Lower leg skin (tissue), 3 donors: ENCODE data around the gene ADD2.

ENCODE experiments used
- POLR2A ChIP-seq, 2 donors: fragments of 450-650 bp; IDR thresholded peaks; one replicate each; pipeline ENCODE4 v1.6.1; 2016 to 2017; ENCODE audit warnings: antibody characterized with exemption in 2 of 2, mild to moderate bottlenecking in 1 of 2, moderate library complexity in 1 of 2
- TF ChIP-seq, protein P1 (sequence below), 3 donors: fragments of 450-650 bp; IDR thresholded peaks; one replicate each; pipeline ENCODE4 v1.5.1; 2016; ENCODE audit warnings: antibody characterized with exemption in 3 of 3, mild to moderate bottlenecking in 3 of 3, moderate library complexity in 2 of 3

DNA sequence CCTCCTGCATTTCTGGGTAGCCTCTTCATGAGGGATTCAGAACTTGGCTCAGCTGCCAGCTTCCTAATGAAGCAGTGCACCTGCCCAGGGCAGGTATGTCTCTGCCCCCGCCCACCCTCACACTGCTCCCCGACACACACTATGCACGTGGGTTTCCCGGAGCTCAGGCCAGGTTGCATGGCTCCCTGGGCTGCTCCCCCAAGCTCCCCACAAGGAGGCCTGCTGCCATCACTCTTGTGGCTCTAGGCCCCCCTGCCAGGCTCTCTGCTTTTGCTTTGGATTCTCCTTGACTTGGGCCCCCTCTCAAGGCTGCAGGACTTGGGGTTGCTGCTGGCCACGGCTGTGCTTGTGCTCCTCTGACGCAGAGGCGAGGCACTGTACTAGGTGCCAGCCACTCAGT lies 43.6 kb downstream of the ADD2 start:
- no peak for TF ChIP-seq POLR2A (IDR thresholded peaks at IDR 0.05)
- TF ChIP-seq, protein P1, sequence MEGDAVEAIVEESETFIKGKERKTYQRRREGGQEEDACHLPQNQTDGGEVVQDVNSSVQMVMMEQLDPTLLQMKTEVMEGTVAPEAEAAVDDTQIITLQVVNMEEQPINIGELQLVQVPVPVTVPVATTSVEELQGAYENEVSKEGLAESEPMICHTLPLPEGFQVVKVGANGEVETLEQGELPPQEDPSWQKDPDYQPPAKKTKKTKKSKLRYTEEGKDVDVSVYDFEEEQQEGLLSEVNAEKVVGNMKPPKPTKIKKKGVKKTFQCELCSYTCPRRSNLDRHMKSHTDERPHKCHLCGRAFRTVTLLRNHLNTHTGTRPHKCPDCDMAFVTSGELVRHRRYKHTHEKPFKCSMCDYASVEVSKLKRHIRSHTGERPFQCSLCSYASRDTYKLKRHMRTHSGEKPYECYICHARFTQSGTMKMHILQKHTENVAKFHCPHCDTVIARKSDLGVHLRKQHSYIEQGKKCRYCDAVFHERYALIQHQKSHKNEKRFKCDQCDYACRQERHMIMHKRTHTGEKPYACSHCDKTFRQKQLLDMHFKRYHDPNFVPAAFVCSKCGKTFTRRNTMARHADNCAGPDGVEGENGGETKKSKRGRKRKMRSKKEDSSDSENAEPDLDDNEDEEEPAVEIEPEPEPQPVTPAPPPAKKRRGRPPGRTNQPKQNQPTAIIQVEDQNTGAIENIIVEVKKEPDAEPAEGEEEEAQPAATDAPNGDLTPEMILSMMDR (IDR thresholded peaks at IDR 0.05): no peak
